Stimulated activated CD8-positive, alpha-beta memory T cell treated with anti-CD3 and anti-CD28 coated beads, Interleukin-15, amount 100 ng/mL, for 4 hours (primary cell): Measurements from ENCODE around the gene MYO16.
"Not testable (repeated sequence)": the region's sequence is repeated elsewhere in the genome, so short reads cannot be mapped to it uniquely, and the experiment has no call there.

Experiments
- DNase-seq, 2 donors: peaks; one replicate each; pipeline ENCODE4 v3.0.0-alpha.2; 2020; ENCODE audit warnings: low read depth in 2 of 2

The MYO16 gene

GRCh38 chr13:108895220-108895704 is 265.9 kb downstream of the MYO16 start:
- DNase-seq = no peak

DNA sequence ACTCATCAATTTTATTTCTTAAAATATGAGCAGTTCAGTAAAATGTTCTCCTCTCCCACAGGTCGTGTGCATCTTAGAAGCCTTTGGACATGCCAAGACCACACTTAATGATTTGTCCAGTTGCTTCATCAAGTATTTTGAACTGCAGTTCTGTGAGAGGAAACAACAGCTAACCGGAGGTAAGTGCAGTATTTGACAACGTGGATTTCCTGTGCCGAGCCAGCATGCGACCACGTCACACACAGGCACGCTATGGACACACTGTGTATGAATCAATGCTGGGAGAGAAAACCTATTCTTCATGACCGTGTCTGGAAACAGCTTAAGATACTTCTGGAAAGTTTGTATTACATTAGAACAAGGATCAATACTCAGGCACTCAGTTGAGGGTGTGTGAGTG is 268.5 kb downstream of the MYO16 start:
- no peak for DNase-seq

DNA sequence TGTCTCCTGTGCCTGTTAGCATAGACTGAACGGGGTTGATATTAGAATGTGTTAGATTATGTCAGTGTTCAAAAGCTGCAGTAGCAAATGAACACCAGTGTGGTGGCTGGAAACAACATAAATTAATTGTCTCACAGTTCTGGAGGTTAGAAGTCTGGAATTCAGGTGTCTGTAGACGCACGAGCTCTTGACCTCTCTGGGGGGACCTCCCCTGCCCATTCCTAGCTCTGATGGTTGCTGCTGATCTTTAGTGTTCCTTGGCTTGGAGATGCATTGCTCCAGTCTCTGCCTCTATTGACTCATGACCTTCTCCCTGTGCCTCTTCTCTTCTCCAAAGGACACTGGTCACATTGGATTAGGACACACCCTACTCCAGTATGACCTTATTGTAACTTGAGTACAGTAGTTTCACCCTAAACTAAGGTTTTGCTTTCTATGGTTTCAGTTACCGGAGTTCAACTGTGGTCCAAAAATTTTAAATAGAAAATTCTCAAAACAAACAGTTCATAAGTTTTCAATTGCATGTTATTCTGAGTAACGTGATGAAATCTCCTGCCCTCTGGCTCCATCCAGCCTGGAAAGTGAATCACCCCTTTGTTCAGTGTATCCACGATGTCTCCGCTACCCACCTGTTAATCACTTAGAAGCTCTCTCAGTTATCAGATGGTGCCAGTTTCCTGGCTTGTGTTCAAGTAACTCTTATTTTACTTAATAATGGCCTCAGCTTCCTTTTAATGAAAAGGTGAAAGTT is 273.2 kb downstream of the MYO16 start:
- no peak for DNase-seq

- no peak for DNase-seq
These were observed 274.2 kb downstream of the MYO16 start for GRCh38 chr13:108903613-108904012.

DNA sequence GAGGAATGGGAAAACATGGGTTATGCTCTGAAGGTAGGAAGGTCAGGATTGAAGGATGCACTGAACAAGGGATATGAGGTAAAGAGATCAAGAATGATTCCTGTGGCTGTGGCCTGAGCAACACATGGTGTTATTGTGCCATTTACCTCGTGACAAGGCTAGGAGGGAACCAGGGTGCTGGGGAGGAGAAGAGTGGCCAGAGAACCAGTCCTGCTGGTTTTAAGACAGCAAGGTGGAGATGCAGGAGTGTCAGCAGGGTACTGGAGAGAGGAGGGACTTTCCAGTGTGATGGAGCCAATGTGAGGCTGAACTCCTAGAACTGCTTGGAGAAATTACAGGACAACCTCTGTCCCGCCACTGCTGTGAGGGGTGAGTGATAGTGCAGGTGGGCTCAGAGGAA is 282.4 kb downstream of the MYO16 start:
- no peak for DNase-seq

DNA sequence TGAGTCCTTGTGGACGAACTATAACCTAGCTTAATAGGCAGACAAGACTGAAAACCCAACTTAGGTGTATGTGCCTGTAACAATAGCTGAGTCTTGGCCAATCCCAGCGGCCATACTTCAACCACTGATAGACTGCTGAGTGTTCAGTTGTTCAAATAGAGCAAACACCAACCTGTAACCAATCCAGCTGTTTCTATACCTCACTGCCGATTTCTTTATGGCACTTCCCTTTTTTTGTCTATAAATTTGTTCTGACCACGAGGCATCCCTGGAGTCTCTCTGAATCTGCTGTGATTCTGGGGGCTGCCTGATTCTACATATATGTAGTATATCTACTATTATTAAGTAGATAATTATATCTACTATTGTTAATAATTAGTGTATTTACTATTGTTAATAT is 284.3 kb downstream of the MYO16 start:
- DNase-seq = not testable (repeated sequence)

DNA sequence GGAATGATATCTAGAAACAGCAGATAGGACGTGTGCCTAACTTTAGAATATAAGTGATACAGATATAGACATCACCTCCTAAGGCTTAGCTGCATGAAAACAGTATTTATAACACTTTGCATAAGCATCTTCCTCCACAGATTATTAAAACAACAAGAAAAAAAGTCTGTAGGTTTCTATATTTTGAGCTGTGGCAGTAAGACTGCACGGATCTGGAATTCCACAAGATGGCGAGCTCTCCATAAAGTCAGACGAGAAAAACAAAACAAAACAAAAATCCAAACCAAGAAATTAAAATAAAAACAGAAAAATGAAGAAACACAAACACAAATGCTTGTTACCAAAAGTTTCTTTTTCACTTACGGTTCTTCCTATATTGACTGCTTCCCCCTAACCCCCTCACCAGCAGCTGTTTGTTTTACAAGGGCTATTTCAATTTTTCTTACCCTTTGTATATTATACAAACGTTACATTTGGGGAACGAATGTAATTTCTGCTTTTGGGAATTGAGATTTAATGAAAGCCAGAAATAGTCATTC is 285.8 kb downstream of the MYO16 start:
- DNase-seq = no peak

DNA sequence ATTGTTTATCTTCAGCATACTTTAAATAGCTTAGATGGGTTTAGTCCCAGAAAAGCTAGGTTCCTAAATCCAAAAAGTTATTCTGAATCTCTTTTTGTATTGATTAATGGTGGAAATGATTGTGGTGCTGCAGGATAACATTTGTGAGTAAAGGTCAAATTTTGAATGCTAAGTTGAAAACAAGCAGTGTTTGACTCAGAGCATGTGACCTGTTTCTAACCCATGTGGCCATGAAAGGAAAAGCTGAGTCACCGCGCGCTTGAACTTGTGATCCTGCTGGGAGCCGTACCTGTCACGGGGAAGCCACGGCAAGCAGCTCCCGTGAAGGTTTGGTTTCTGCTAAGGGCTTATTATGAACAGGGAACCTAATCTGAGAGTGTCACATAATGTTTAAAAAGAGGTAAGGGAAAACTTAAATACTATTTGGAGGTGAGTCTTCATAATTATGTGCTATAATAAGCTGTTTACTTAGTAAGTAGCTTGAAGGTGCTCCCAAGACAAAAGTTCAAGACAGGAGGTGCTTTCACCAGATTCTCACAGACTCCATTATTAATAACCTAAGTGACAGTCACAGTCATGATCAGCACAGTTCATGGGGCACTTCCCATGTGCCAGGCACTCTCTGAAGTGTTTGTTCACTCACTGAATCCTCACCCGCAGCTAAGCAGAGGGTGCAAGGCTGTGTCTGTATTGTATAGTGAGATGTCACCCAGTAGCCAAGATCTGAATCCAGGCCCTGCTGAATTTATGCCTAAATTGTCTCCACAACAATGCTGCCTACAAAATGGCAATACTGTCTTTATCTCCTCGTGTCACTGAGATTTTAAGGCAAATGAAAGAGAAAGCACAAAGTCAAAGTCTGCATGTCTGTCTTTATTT is 286.5 kb downstream of the MYO16 start:
- peak; percentile 39 to 64 for DNase-seq

DNA sequence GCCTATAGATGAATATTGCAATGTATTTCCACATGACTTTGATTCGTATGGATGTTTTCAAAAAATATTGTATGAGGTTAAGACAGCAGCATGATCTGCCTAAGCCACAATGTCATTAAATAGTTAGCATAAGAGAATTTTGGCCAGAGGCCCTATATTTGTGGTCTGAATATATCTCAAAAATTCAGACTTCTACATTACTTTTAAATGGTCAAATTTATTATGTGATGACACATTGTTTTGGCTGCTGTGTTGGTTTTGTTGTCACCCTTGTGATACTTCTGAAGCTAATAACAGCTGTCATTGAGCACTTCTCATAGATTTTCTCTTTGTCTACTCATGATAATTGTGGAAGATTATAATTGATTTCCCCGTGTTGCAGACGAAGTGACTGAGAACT is 288.2 kb downstream of the MYO16 start:
- DNase-seq = no peak

DNA sequence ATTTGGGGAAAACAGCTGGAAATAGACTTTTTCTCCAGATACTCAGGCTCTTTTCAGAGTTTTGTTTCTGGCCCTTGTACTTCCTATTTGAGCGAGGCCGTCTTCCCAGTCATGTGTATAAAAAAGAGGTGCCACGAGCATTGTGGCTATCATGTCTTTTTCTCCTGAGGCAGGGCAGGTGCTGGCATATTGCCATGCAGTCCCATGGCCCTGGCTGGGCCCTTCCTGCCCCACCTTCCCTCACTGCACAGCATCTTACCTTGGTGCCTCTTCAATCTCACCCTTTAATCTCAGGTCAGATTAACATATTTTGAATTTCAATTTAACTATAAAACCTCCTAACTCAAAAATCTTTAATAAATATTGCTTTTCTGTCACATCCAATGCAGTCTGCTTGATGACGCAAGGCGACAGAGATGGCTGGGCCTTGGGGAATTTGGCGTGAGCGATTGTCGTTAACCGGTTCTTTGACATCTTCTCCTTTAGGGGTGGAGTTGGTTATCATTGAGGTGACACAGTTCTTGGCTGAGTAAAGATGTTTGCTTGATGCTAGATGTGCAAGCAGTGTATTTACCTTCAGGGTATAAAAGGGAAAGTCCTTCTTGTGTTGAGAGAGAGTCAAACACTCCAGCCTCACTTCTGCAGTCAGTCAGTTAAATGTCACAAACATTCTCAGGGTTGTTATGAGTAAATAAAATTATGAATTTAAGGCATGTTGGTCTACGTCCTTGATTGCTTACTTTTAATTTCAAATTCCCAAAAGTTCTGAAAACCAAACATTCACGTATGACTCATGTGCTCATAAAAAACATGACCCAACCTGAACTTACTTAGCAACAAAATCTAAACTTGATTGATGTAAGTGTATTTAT is 289.9 kb downstream of the MYO16 start:
- DNase-seq = no peak

DNA sequence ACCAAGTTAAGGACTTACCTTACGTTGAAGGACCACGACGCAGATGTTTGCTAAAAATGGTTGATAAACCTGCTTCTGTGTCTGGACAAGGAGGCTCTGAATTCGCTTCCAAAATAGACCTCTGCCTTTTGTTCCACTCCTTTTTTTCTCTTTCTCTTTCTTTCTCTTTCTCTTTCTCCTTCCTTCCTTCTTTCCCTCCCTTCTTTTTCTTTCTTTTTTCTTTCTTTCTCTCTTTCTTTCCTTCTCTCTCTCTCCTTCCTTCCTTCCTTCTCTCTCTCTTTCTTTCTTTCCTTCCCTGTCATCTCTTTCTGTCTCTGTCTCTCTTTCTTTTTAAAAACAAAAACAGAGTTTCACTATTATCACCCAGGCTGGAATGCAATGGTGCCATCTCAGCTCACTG is 290.7 kb downstream of the MYO16 start:
- no peak for DNase-seq

GRCh38 chr13:108921238-108921637 is 291.8 kb downstream of the MYO16 start:
- no peak for DNase-seq

- DNase-seq = no peak
These were observed 292.7 kb downstream of the MYO16 start for GRCh38 chr13:108922108-108922507.

DNA sequence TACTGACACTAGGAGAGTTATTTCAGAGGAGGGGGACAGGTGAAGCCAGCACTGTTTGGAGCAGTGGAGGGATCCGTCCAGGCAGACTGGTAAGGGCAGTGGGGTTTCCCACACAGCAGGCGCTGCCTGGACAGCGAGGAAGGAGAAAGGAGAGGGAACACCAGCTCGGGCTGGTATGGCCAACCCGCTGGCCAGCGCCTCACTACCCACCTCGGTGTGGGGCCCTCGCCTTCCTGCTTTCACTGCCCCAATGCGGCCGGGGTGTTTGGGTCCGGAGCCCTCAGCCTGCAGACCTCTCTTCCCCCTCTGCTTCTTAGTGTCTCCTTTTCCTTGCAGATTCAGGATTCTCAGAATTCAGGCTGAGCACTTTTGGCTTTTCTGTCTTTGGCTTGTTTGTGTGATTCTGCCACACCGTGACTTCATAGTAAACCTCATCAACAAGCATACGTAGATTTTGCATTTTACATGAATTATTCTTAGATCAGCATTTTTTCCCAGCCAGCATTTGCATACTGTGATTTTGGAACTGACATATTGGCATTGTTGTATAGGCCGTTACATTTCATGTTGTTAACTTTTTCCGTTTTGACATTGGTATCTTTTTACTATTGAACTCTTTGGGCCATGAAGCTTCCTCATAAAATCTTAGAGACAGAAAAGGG is 294.1 kb downstream of the MYO16 start:
- DNase-seq = no peak

DNA sequence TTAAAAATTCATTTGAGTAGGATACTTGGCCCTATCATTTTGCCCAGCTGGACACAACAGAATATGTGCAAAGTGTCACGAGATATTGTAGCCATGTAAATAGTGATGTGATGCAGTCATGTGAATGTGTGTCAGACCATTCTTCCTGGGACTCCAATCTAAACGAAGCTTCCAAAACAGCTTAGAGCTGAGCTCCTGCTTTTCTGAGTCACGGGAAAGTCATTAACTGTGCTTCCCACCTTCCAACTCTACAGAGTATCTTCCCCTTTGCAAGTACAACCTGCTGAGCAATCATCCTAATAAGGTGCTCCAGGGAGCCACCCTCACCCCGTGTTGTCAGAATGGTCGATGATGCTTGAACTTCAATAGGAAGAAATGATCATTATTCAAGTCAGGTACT is 294.7 kb downstream of the MYO16 start:
- no peak for DNase-seq

- DNase-seq = no peak
These were observed 295.1 kb downstream of the MYO16 start for GRCh38 chr13:108924541-108924940.

DNA sequence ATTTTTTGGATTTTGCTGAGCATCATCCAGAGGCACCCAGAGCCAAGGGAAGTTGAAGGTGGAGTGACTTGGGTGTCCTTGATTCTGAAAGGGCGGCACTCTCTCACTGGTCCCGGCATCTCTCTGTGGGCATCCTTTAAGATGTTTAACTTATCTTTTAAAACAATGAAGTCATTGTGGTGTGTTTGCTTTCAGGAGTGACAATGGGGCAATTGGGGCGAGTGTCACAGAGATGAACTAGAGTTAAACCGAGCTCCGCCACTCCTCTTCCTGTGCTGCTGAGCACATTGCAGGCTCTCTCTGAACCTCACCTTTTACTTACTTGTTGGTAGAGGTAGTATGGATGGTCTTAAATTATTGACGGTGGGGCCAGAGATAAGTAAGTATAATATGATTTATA is 295.7 kb downstream of the MYO16 start:
- no peak for DNase-seq

DNA sequence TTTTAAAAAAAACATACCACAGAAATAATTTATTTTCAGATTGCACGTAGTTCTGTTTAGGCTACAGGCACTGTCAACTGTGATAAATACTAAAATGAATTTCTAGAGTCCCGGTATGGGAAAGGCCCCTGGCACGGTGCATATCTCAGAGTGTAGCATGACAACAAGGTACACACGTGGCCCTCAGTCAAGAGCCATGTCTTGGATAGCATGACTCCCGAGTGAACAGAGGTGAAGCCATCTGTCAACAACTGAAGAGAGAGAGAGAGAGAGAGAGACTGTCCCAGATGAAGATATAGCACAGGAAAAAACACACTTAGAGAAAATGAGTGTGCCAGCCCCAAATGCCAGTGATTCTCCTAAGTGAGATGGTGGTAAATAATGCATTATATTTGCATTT is 297.5 kb downstream of the MYO16 start:
- no peak for DNase-seq

- DNase-seq = no peak
These were observed 298.2 kb downstream of the MYO16 start for GRCh38 chr13:108927615-108928014.

DNA sequence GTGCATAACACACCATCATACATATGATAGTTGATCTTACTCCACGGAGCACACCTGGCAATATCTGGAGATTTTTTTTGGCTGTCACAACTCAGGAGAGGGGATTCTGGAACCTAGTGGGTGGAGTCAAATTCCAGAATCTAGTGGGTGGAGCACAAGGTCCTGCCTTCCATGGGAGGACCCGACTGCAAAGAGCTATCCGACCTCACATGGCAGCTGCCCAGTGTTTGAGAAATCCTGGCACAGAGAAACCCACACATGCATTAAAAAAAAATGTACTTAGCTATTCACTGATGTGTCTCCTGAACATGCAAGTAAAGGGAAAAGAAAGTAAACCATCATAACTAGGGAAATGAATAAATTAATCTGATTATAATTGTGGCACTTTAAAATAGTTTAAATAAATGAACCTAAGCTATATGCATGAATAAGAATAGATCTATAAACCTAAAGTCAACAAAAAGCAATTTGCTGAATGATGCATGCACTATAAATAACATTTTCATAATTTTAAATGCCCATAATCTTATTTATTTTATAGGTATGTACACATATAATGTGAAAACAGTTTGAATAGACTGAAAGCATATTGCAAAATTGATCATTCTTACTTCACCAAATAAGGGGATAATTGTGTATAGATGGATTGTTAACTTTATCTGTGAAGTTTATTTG is 300.3 kb downstream of the MYO16 start:
- no peak for DNase-seq

GRCh38 chr13:108932196-108932595 is 302.8 kb downstream of the MYO16 start:
- DNase-seq = no peak
